ENCODE results near the gene SCAI.

GRCh38 chr9:124983698-124984097 is 159.6 kb downstream of the SCAI start:
- TF ChIP-seq CTCF (tag by site-specific recombination; IDR thresholded peaks at IDR 0.05): no peak
- no peak for TF ChIP-seq ELK4 (IDR thresholded peaks at IDR 0.05; ENCODE audit: borderline replicate concordance, low read depth, low read length)
- TF ChIP-seq ZNF169 (tag by site-specific recombination; IDR thresholded peaks at IDR 0.05): no peak
- no peak for TF ChIP-seq PRDM10 (tag by site-specific recombination; IDR thresholded peaks at IDR 0.05)
- no peak for TF ChIP-seq ZBTB1 (tag by site-specific recombination; IDR thresholded peaks at IDR 0.05)
- TF ChIP-seq, protein P1, sequence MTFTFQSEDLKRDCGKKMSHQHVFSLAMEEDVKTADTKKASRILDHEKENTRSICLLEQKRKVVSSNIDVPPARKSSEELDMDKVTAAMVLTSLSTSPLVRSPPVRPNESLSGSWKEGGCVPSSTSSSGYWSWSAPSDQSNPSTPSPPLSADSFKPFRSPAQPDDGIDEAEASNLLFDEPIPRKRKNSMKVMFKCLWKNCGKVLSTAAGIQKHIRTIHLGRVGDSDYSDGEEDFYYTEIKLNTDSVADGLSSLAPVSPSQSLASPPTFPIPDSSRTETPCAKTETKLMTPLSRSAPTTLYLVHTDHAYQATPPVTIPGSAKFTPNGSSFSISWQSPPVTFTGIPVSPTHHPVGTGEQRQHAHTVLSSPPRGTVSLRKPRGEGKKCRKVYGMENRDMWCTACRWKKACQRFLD (tag by site-specific recombination; IDR thresholded peaks at IDR 0.05): no peak
- TF ChIP-seq YY2 (tag by site-specific recombination; IDR thresholded peaks at IDR 0.05): no peak
- no peak for TF ChIP-seq ZNF184 (tag by site-specific recombination; IDR thresholded peaks at IDR 0.05)
- TF ChIP-seq, protein P2, sequence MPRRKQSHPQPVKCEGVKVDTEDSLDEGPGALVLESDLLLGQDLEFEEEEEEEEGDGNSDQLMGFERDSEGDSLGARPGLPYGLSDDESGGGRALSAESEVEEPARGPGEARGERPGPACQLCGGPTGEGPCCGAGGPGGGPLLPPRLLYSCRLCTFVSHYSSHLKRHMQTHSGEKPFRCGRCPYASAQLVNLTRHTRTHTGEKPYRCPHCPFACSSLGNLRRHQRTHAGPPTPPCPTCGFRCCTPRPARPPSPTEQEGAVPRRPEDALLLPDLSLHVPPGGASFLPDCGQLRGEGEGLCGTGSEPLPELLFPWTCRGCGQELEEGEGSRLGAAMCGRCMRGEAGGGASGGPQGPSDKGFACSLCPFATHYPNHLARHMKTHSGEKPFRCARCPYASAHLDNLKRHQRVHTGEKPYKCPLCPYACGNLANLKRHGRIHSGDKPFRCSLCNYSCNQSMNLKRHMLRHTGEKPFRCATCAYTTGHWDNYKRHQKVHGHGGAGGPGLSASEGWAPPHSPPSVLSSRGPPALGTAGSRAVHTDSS (tag by site-specific recombination; IDR thresholded peaks at IDR 0.05): no peak
- TF ChIP-seq ZFP69B (tag by site-specific recombination; IDR thresholded peaks at IDR 0.05): no peak
